Naive thymus-derived CD4-positive, alpha-beta T cell (primary cell): ENCODE results near the gene TUFM. TPM values are rescaled to one million over a fixed set of nuclear protein-coding genes. Genes with fewer than 3 reads are reported as not detected.
"Not testable (repeated sequence)": the region's sequence is repeated elsewhere in the genome, so short reads cannot be mapped to it uniquely, and the experiment has no call there.

Source experiments
- ATAC-seq: fragments of 150-1000 bp; cut with Tn5 transposase; 2 replicates; pipeline ENCODE4 v1.10.0; 2021; ENCODE audit warnings: mild to moderate bottlenecking, moderate library complexity
- CTCF ChIA-PET: fragments of 350-600 bp; sonication (Branson Sonifier 250); formaldehyde crosslinking; loops from one replicate; lab custom pipeline; 2021; ENCODE audit warnings: antibody characterized with exemption; lab: Charles Lee
- POLR2A ChIA-PET: fragments of 350-600 bp; sonication (Branson Sonifier 250); formaldehyde crosslinking; loops from one replicate; lab custom pipeline; 2021; ENCODE audit warnings: antibody characterized with exemption, inconsistent platforms; lab: Charles Lee
- DNase-seq, 9 donors: peaks; one replicate each; pipeline versions ENCODE4 v3.0.0 to v3.0.0-alpha.2; 2020 to 2022; ENCODE audit warnings: mixed read lengths in 1 of 9
- H3K27ac ChIP-seq: one replicate; pipeline ENCODE4 v1.7.0; 2013; ENCODE audit warnings: mild to moderate bottlenecking, low read depth, low read length, moderate library complexity
- H3K27me3 ChIP-seq, 2 donors: one replicate each; pipeline ENCODE4 v1.7.0; 2013; ENCODE audit warnings: low read length in 2 of 2, mild to moderate bottlenecking in 2 of 2, moderate library complexity in 2 of 2; ENCODE audit not compliant: control insufficient read depth in 2 of 2, insufficient read depth in 2 of 2
- H3K36me3 ChIP-seq, 3 experiments: 1 replicate in 2 of 3; 2 replicates in 1 of 3; pipeline ENCODE4 v1.7.0; 2013; ENCODE audit warnings: low read length in 3 of 3, mild to moderate bottlenecking in 3 of 3, moderate library complexity in 1 of 3; ENCODE audit not compliant: insufficient read depth in 3 of 3, control insufficient read depth in 2 of 3
- H3K4me1 ChIP-seq, 2 donors: one replicate each; pipeline ENCODE4 v1.7.0; 2013; ENCODE audit warnings: low read length in 2 of 2, mild to moderate bottlenecking in 2 of 2, moderate library complexity in 1 of 2; ENCODE audit not compliant: control insufficient read depth in 2 of 2, insufficient read depth in 2 of 2
- H3K4me3 ChIP-seq: 2 replicates; pipeline ENCODE4 v1.7.0; 2013; ENCODE audit warnings: mild to moderate bottlenecking, low read length
- H3K9me3 ChIP-seq, 3 experiments: 1 replicate in 2 of 3; 2 replicates in 1 of 3; pipeline ENCODE4 v1.7.0; 2013; ENCODE audit warnings: low read length in 3 of 3; ENCODE audit not compliant: control insufficient read depth in 2 of 3
- H3K27ac Mint-ChIP-seq, 9 donors: one replicate each; pipeline ENCODE4 v1.8.0; 2020 to 2022; ENCODE audit warnings: mixed read lengths in 9 of 9, mild to moderate bottlenecking in 8 of 9, moderate library complexity in 5 of 9, inconsistent platforms in 2 of 9
- H3K27me3 Mint-ChIP-seq, 5 donors: one replicate each; pipeline ENCODE4 v1.8.0; 2021 to 2022; ENCODE audit warnings: mixed read lengths in 5 of 5, mild to moderate bottlenecking in 1 of 5
- H3K36me3 Mint-ChIP-seq, 5 donors: one replicate each; pipeline ENCODE4 v1.8.0; 2020 to 2022; ENCODE audit warnings: mixed read lengths in 5 of 5, mild to moderate bottlenecking in 3 of 5, inconsistent platforms in 1 of 5
- H3K4me1 Mint-ChIP-seq, 7 donors: one replicate each; pipeline ENCODE4 v1.8.0; 2020 to 2022; ENCODE audit warnings: mixed read lengths in 7 of 7, mild to moderate bottlenecking in 3 of 7, inconsistent platforms in 1 of 7
- H3K4me3 Mint-ChIP-seq, 10 donors: one replicate each; pipeline ENCODE4 v1.8.0; 2020 to 2022; ENCODE audit warnings: mild to moderate bottlenecking in 10 of 10, mixed read lengths in 10 of 10, moderate library complexity in 6 of 10, inconsistent platforms in 2 of 10
- H3K9me3 Mint-ChIP-seq, 11 donors: one replicate each; pipeline ENCODE4 v1.8.0; 2020 to 2022; ENCODE audit warnings: mixed read lengths in 11 of 11, mild to moderate bottlenecking in 4 of 11, inconsistent platforms in 1 of 11, moderate library complexity in 1 of 11
- intact Hi-C, 2 donors: fragments of 100-400 bp; cut with micrococcal nuclease; formaldehyde crosslinking; loops; one replicate each; pipeline ENCODE4 v1.15.1; 2023
- polyA plus RNA-seq, 2 donors: library from polyadenylated mRNA; unstranded; fragments of 300-500 nt; fragmentation: Illumina TruSeq; gene quantifications; one replicate each; pipeline ENCODE4 v1.2.3, GENCODE V29; 2021
- total RNA-seq, 6 experiments: library from RNA in 5 of 6; stranded (reverse) in 5 of 6; gene quantifications; 1 replicate in 5 of 6; 2 replicates in 1 of 6; pipeline ENCODE4 v1.2.3 and lab custom pipeline; 2021 to 2026

Gene TUFM
- total and polyA plus RNA-seq, 7 experiments from 2014 or later, result 89.7 to 140 (median 101) TPM

- Mint-ChIP-seq H3K27me3 (no peaks in the 10 kb centered on the region), H3K27ac (no peak overlapping the region), H3K4me3 (peak overlapping the region in 1 of 10 donors; percentile 12), H3K9me3 (no peaks in the 10 kb centered on the region), H3K4me1 (peaks cover 12 to 20% (median 16%) of the 10 kb centered on the region in 7 donors), H3K36me3 (peaks cover 0 to 13% (median 6%) of the 10 kb centered on the region in 5 donors)
- ChIA-PET CTCF (no interaction called here), POLR2A (no interaction called here)
- Histone ChIP-seq H3K27me3 (no peaks in the 10 kb centered on the region), H3K27ac (no peak overlapping the region), H3K9me3 (no peaks in the 10 kb centered on the region), H3K36me3 (peaks cover 0 to 63% (median 0%) of the 10 kb centered on the region in 3 experiments), H3K4me1 (peaks cover 2 to 6% of the 10 kb centered on the region in 2 donors), H3K4me3 (no peak overlapping the region)
- ATAC-seq, result no peak
- no peak for DNase-seq
- intact Hi-C loops, result loop anchor here in 1 of 2 donors (10.0 kb wide), 1 partner anchor 1126 kb away; the partner anchor contains the start of genes HIRIP3 and INO80E
These were observed 23.1 kb upstream of the TUFM start for GRCh38 chr16:28869201-28869600.

- H3K27me3 ChIP-seq, POLR2A ChIA-PET, H3K27ac Mint-ChIP-seq, H3K9me3 ChIP-seq, CTCF ChIA-PET, ATAC-seq, H3K4me3 ChIP-seq, H3K27ac ChIP-seq, DNase-seq, H3K27me3 Mint-ChIP-seq, H3K4me1 ChIP-seq, H3K9me3 Mint-ChIP-seq: not testable (repeated sequence)
- H3K36me3 ChIP-seq, result peaks cover 0 to 61% (median 0%) of the 10 kb centered on the region in 3 experiments
- H3K4me3 Mint-ChIP-seq, result peak overlapping the region in 1 of 10 donors; percentile 25
- intact Hi-C loops, result loop anchor here in 1 of 2 donors (10.0 kb wide), 1 partner anchor 1127 kb away; the partner anchor contains the start of genes HIRIP3 and INO80E
- H3K4me1 Mint-ChIP-seq, result peaks cover 19 to 31% (median 23%) of the 10 kb centered on the region in 7 donors
- H3K36me3 Mint-ChIP-seq, result peaks cover 0 to 13% (median 7%) of the 10 kb centered on the region in 5 donors
These were observed 21.5 kb upstream of the TUFM start for GRCh38 chr16:28867646-28868045.

GRCh38 chr16:28867241-28867640 is 21.1 kb upstream of the TUFM start:
- peak overlapping the region in 2 of 10 donors; percentile 12 to 63 for H3K4me3 Mint-ChIP-seq
- intact Hi-C loops, result loop anchor here in 1 of 2 donors (10.0 kb wide), 1 partner anchor 1128 kb away; the partner anchor contains the start of genes HIRIP3 and INO80E
- peaks cover 0 to 57% (median 0%) of the 10 kb centered on the region in 3 experiments for H3K36me3 ChIP-seq
- H3K4me1 ChIP-seq, result peaks cover 7 to 11% of the 10 kb centered on the region in 2 donors
- H3K9me3 ChIP-seq, result no peaks in the 10 kb centered on the region
- no peak overlapping the region for H3K27ac ChIP-seq
- no peak overlapping the region for H3K4me3 ChIP-seq
- H3K27me3 ChIP-seq, result no peaks in the 10 kb centered on the region
- DNase-seq (no peak), ATAC-seq (no peak)
- H3K36me3 Mint-ChIP-seq, result peaks cover 0 to 13% (median 7%) of the 10 kb centered on the region in 5 donors
- no peaks in the 10 kb centered on the region for H3K27me3 Mint-ChIP-seq
- POLR2A ChIA-PET, result no interaction called here
- CTCF ChIA-PET, result no interaction called here
- peak overlapping the region in 1 of 9 donors; percentile 71 for H3K27ac Mint-ChIP-seq
- H3K4me1 Mint-ChIP-seq, result peaks cover 19 to 31% (median 23%) of the 10 kb centered on the region in 7 donors
- H3K9me3 Mint-ChIP-seq, result no peaks in the 10 kb centered on the region

GRCh38 chr16:28866454-28866804 is 20.3 kb upstream of the TUFM start:
- H3K4me3 Mint-ChIP-seq, result peak overlapping the region in 2 of 10 donors; percentile 23 to 32
- no peaks in the 10 kb centered on the region for H3K9me3 Mint-ChIP-seq
- H3K27me3 ChIP-seq, result no peaks in the 10 kb centered on the region
- no peak for ATAC-seq
- H3K36me3 ChIP-seq, result peaks cover 0 to 49% (median 0%) of the 10 kb centered on the region in 3 experiments
- peaks cover 0 to 13% (median 7%) of the 10 kb centered on the region in 5 donors for H3K36me3 Mint-ChIP-seq
- peaks cover 20 to 38% (median 26%) of the 10 kb centered on the region in 7 donors for H3K4me1 Mint-ChIP-seq
- H3K27me3 Mint-ChIP-seq, result no peaks in the 10 kb centered on the region
- H3K4me1 ChIP-seq, result peaks cover 7 to 11% of the 10 kb centered on the region in 2 donors
- H3K27ac ChIP-seq, result no peak overlapping the region
- H3K4me3 ChIP-seq, result no peak overlapping the region
- intact Hi-C loops, result loop anchor here in 1 of 2 donors (10.0 kb wide), 1 partner anchor 1128 kb away; the partner anchor contains the start of genes HIRIP3 and INO80E
- ChIA-PET CTCF (no interaction called here), POLR2A (interaction anchor here (1.1 kb wide), 1 partner anchor 14 kb away, joined by 3 read pairs; no protein-coding TSS in a partner anchor)
- no peak overlapping the region for H3K27ac Mint-ChIP-seq
- H3K9me3 ChIP-seq, result no peaks in the 10 kb centered on the region
- DNase-seq, result no peak

DNA sequence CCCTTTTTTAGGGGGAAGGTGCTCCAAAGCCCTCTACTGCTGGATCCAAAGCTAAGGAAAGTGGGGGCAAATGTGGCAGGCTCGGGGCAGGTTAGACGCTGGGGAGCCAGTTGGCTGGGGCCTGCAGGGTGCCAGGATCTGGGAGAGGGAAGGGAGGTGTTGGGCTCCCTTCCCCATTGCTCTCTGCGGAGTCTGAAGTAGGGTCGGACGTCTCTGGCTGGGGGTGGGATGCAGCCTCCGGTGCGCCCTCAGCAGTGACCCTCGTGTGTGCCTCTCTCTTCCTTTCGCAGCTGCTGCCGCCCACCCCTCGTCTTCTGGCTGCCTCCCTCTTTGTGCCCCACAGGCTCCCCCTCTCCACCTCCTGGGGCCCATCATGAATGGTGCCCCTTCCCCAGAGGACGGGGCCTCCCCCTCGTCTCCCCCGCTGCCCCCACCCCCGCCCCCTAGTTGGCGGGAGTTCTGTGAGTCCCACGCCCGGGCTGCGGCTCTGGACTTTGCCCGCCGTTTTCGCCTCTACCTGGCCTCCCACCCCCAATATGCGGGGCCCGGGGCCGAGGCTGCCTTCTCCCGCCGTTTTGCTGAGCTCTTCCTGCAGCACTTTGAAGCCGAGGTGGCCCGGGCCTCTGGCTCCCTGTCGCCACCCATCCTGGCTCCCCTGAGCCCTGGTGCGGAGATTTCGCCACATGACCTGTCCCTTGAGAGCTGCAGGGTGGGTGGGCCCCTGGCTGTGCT is 19.7 kb upstream of the TUFM start:
- Mint-ChIP-seq H3K4me1 (peaks cover 20 to 38% (median 26%) of the 10 kb centered on the region in 7 donors), H3K36me3 (peaks cover 0 to 13% (median 7%) of the 10 kb centered on the region in 5 donors), H3K27ac (peak overlapping the region in 3 of 9 donors; percentile 47 to 62 (median 59)), H3K4me3 (peak overlapping the region in 2 of 10 donors; percentile 23 to 32), H3K27me3 (no peaks in the 10 kb centered on the region), H3K9me3 (no peaks in the 10 kb centered on the region)
- intact Hi-C loops, result loop anchor here in 1 of 2 donors (10.0 kb wide), 1 partner anchor 1129 kb away; the partner anchor contains the start of genes HIRIP3 and INO80E
- ChIA-PET POLR2A (interaction anchor here (0.5 to 4.8 kb wide), 4 partner anchors 10 to 20 kb away, joined by 3 to 79 read pairs (median 3); partner anchors contain the start of gene TUFM), CTCF (no interaction called here)
- Histone ChIP-seq H3K27ac (no peak overlapping the region), H3K4me1 (peaks cover 7 to 11% of the 10 kb centered on the region in 2 donors), H3K36me3 (peaks cover 0 to 45% (median 0%) of the 10 kb centered on the region in 3 experiments), H3K27me3 (no peaks in the 10 kb centered on the region), H3K9me3 (no peaks in the 10 kb centered on the region), H3K4me3 (no peak overlapping the region)
- ATAC-seq (no peak), DNase-seq (no peak)

DNA sequence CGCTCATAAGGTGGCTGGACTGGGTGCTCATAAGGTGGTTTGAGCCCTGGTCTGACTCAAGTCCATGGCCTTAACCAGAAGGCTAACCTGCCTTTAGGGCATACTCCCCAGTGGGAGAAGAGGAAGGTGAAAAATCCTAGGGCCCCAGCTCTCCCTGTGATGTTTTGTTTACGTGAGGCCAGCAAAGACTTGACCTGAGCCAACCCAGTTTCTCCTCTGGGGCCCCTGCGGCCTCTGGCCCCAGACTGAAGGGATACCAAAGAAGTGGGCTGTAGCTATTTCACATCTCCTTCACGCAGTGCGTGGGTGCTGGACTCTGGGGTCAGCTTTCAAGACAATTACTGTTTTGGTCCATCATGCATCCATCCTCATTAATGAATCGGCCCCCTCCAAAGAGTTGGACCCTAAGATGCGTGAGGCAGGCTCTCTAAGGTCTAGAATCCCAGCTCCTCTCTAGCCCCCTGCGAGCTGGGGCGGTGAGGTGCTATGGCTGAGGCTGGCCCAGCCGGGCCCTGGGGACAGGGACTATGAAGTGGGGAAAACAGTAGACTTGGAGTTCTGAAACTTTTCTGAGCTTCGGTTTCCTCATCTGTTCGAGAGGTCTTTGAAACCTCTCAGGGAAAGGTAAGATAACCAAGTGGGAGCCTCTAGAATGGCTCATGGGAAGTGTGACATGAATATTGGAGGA is 19.0 kb upstream of the TUFM start:
- H3K27me3 Mint-ChIP-seq, result no peaks in the 10 kb centered on the region
- H3K36me3 ChIP-seq, result peaks cover 0 to 38% (median 0%) of the 10 kb centered on the region in 3 experiments
- CTCF ChIA-PET, result interaction anchor here (0.6 to 1.2 kb wide), 4 partner anchors 8 to 80 kb away, joined by 3 read pairs; no protein-coding TSS in a partner anchor
- H3K9me3 ChIP-seq, result no peaks in the 10 kb centered on the region
- peaks cover 0 to 13% (median 7%) of the 10 kb centered on the region in 5 donors for H3K36me3 Mint-ChIP-seq
- peak overlapping the region; percentile 47 to 99 (median 97) for H3K27ac Mint-ChIP-seq
- intact Hi-C loops, result loop anchor here in 1 of 2 donors (10.0 kb wide), 1 partner anchor 1130 kb away; the partner anchor contains the start of genes HIRIP3 and INO80E
- DNase-seq, result no peak
- no peak for ATAC-seq
- H3K4me3 ChIP-seq, result no peak overlapping the region
- POLR2A ChIA-PET, result interaction anchor here (0.5 to 4.8 kb wide), 7 partner anchors 11 to 85 kb away, joined by 3 to 79 read pairs (median 3); partner anchors contain the start of genes NFATC2IP and TUFM
- H3K9me3 Mint-ChIP-seq, result no peaks in the 10 kb centered on the region
- peak overlapping the region; percentile 97 to 100 (median 99) for H3K4me3 Mint-ChIP-seq
- peaks cover 18 to 42% (median 26%) of the 10 kb centered on the region in 7 donors for H3K4me1 Mint-ChIP-seq
- peak overlapping the region; percentile 85 for H3K27ac ChIP-seq
- peaks cover 7 to 11% of the 10 kb centered on the region in 2 donors for H3K4me1 ChIP-seq
- H3K27me3 ChIP-seq, result no peaks in the 10 kb centered on the region
